ENCODE measurements around the gene RPAP3. TPM values are rescaled to one million over a fixed set of nuclear protein-coding genes. Genes with fewer than 3 reads are reported as not detected.

The RPAP3 gene
- 12.1 and 20.3 TPM in 2 replicates for total RNA-seq

GRCh38 chr12:47705566-47706425 is at the start of gene RPAP3:
Gene RPAP3, minus strand, starts transcription at chr12:47706030. Its CDS starts 3,190 bp downstream, at chr12:47702840.

GRCh38 chr12:47725091-47725772 is 19.4 kb upstream of the RPAP3 start, which contains the start of gene ENDOU:
Gene ENDOU, minus strand, starts transcription at chr12:47725490. Its CDS starts 77 bp downstream, at chr12:47725413.

Other genes with a start within 250 kb of the RPAP3 start
- gene ENDOU, start 19.5 kb upstream of the RPAP3 start, total RNA-seq, result 0.37 and 1.6 TPM in 2 replicates
- 1.5 and 7.4 TPM in 2 replicates for gene RAPGEF3, start 52.9 kb upstream of the RPAP3 start, total RNA-seq
- 8.5 and 14.3 TPM in 2 replicates for gene SLC48A1, start 67.2 kb upstream of the RPAP3 start, total RNA-seq
- gene HDAC7, start 113.9 kb upstream of the RPAP3 start, total RNA-seq, result 43.0 and 48.9 TPM in 2 replicates
- 9.2 and 10.7 TPM in 2 replicates for gene VDR, start 199.0 kb upstream of the RPAP3 start, total RNA-seq

Data from subcutaneous preadipocyte (primary cell).